ENCODE data around the gene CDK3. TPM values are rescaled to one million over a fixed set of nuclear protein-coding genes. Genes with fewer than 3 reads are reported as not detected.

The CDK3 gene
- total RNA-seq, 1 experiment from 2014 or later = 7.1 TPM

- BruUV-seq (replicated peaks) = no TSS peak
- Histone ChIP-seq H3K4me1 (ENCODE audit: control insufficient read depth in 1 of 2, insufficient read depth in 2 of 2, low read length in 2 of 2) (peaks cover 0 to 3% of the 10 kb centered on the region in 2 experiments; a peak in 1 of 4 replicates), H3K9me2 (ENCODE audit: insufficient read depth) (no peaks in the 10 kb centered on the region), H3K27ac (ENCODE audit: low read depth, low read length) (peak overlapping the region; percentile 12; the same call in 1 of the 2 replicates), H3K9me3 (ENCODE audit: control insufficient read depth in 1 of 2, insufficient read depth in 1 of 2, low read depth in 1 of 2, low read length in 2 of 2) (no peaks in the 10 kb centered on the region), H3K27me3 (ENCODE audit: insufficient read depth, low read length) (no peaks in the 10 kb centered on the region), H4K20me1 (ENCODE audit: insufficient read depth) (no peaks in the 10 kb centered on the region), H3K79me2 (ENCODE audit: insufficient read depth, low read length) (no peaks in the 10 kb centered on the region), H3K4me3 (replicated peaks in 1 of 2; ENCODE audit: low read depth in 1 of 2, low read length in 2 of 2) (no peak overlapping the region), H2AFZ (ENCODE audit: low read depth, low read length, poor library complexity, severe bottlenecking) (no peak overlapping the region), H3K36me3 (ENCODE audit: control insufficient read depth in 1 of 2, insufficient read depth in 2 of 2, low read length in 2 of 2) (peaks cover 37 to 44% of the 10 kb centered on the region in 2 experiments; a peak in 3 of 4 replicates), H3K9ac (ENCODE audit: low read length) (no peak overlapping the region), H3K4me2 (ENCODE audit: low read length) (no peak overlapping the region)
- CTCF ChIA-PET = interaction anchor here (0.6 to 3.0 kb wide), 35 partner anchors 10 to 350 kb away, joined by 3 to 22 read pairs (median 4); partner anchors contain the start of genes ACOX1, CDK3, EVPL and EXOC7
- RAD21 ChIA-PET (ENCODE audit: low non-redundant PET in 1 of 2, low total read pairs in 2 of 2, uncharacterized antibody in 2 of 2, unreplicated experiment in 2 of 2) = interaction anchor here (0.6 to 1.4 kb wide), 5 partner anchors 13 to 265 kb away, joined by 3 to 5 read pairs (median 4); partner anchors contain the start of gene EVPL (in 1 of the 2)
- intact Hi-C loops (cut with micrococcal nuclease) = loop anchor here (1.0 to 5.0 kb wide), 5 partner anchors 58 to 285 kb away; partner anchors contain the start of gene SRP68
- peak; percentile 94 for ATAC-seq
- peak; percentile 51 for TF ChIP-seq TCF7L2 (IDR thresholded peaks at IDR 0.05; ENCODE audit: borderline replicate concordance, extremely low read depth, insufficient read depth, insufficient read length)
- TF ChIP-seq RAD21 (IDR thresholded peaks at IDR 0.05; ENCODE audit: low read depth) = peak; percentile 98
- no peak for TF ChIP-seq CEBPB (IDR thresholded peaks at IDR 0.05; ENCODE audit: low read depth)
- no peak for TF ChIP-seq MAX (IDR thresholded peaks at IDR 0.05)
- TF ChIP-seq CTCF (IDR thresholded peaks at IDR 0.05 in 2 of 3, conservative IDR thresholded peaks at IDR 0.05 in 1 of 3; ENCODE audit: borderline replicate concordance in 1 of 3, insufficient read depth in 1 of 3, low read depth in 2 of 3, low read length in 2 of 3) = peak; percentile 92 to 99 (median 98)
- DNase-seq (ENCODE audit: low read depth, low spot score) = peak; percentile 46
- POLR2A ChIA-PET = interaction anchor here (0.6 to 1.2 kb wide), 3 partner anchors 15 to 234 kb away, joined by 3 read pairs; partner anchors contain the start of genes ACOX1 and TEN1
Measured at GRCh38 chr17:76014100-76014924, 13.7 kb downstream of the CDK3 start.
